Measurements from ENCODE around the gene GJC1.

GJC1 gene

DNA sequence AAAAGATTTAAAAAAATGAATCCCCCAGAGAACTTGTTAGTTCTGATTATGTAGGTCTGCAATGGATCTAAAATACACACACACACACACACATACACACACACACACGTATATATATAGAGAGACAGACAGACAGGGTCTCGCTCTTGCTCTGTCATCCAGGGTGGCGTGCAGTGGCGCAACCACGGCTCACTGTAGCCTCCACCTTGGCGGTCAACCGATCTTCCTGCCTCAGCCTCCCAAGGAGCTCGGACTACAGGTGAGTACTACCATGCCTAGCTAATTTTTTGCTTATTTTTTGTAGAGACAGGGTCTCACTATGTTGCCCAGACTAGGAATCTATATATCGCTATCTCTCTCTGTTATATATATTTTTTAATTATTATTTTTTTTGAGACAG is 33.4 kb downstream of the GJC1 start:
- DNase-seq = no peak

DNA sequence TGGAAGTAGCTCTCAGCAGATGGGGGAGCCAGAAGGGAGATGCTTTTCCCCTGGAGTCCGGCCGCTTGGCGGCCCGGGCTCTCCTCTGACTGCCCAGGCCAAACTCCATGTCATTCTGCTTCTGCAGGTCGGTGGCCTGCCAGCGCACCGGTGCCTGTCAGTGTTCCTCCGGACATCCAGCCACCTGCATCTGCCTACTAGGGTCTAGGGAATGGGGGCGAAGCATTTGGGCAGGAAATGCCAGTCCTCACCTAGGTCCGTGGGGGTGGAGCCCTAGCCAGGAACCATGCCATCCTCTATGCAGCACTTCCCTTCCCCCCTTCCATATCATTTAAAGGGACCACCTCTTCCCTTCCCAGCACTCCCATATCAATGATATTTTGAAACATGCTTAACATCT is 34.2 kb downstream of the GJC1 start:
- DNase-seq = no peak

DNA sequence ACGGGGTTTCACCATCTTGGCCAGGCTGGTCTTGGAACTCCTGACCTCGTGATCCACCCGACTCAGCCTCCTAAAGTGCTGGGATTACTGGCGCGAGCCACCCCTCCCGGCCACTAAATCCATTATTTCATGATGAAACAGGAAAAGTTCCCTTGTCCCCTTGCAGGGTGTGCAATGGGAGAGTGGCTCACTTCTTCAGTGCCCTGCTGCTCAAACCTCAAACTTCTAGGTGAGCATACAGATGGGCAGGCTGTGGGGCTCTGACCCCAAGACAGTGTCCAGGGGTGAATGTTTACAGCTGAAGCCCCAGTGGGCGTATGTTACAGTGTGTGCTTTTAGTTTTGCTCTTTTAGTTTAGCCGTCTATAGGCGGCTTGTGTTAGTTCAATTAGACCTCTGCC is 34.7 kb downstream of the GJC1 start:
- DNase-seq = no peak

DNA sequence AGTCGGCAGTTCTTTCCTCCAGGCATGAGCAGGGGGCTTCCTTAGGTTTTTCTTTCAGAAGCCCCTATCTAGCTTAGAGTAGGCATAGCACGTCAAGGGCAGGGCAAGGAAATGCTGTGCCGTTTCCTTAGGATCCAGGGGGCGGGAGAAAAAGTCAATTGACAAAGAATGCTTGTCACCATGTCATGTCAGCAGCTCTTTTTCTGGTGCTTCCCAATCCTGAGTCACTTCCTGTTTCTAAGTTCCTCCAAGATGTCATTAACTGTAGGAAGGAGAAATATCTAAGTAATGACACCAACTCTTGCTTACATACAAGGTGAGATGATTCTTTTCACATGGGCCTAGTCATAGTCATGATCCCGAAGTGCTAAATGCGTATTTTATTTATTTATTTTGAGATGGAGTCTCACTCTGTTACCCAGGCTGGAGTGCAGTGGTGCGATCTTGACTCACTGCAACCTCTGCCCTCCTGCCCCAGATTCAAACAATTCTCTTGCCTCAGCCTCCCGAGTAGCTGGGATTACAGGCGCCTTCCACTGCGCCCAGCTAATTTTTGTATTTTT is 35.2 kb downstream of the GJC1 start:
- no peak for DNase-seq

DNA sequence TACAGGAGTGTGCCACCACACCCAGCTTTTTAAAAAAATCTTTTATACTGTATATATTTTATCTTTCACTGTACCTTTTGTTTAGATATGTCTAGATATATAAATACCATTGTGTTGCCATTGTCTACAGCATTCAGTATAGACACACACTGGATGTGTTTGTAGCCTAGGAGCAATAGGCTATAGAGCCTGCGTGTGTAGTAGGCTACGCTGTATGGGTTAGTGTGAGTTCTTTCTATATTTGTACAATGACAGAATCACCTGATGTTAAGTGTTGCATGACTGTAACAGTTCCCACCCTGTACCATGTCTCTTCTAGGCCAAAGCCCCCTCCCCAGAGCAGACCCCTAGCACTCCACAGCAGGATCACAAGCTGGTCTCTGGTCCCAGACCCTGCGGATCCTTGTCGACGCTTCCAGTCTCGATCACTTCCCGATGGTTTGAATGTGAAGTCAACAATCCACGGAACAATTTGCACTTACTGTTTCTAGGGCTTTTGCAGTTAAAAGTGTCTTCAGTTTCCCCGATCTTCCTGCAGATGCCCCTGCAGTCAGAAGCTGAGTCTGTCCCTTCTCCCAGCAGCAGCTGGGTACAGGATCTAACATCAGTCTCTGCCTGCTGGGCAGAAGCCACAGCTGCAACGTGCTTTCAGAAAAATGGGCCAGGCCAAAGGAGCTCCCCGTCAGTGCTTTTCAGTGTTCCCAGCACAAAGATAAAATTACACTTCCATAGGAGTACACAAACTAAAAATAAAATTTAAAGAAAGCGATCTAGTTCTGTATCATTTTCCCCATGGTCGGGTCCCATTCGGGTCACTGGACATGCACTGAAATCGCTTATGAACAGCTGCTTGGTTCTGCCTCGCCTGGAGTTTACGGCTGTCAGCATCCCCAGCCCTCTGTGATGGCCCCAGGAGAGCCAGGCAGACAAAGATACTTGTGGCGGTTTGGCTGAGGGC is 35.9 kb downstream of the GJC1 start:
- DNase-seq = no peak

DNA sequence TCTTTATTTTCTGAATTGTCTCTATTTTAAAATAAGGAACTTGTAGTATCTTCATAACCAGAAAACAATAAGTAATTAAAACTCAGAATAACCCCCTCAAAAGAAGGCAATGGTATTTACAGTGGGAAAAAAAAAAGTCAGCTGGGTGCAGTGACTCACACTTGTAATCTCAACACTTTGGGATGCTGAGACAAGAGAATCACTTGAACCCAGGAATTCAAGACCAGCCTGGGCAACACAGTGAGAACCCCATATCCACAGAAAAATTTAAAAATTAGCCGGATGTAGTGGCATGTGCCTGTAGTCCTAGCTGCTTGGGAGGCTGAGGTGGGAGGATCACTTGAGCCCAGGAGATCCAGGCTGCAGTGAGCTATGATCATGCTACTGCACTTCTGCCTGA is 37.8 kb downstream of the GJC1 start:
- DNase-seq = no peak

DNA sequence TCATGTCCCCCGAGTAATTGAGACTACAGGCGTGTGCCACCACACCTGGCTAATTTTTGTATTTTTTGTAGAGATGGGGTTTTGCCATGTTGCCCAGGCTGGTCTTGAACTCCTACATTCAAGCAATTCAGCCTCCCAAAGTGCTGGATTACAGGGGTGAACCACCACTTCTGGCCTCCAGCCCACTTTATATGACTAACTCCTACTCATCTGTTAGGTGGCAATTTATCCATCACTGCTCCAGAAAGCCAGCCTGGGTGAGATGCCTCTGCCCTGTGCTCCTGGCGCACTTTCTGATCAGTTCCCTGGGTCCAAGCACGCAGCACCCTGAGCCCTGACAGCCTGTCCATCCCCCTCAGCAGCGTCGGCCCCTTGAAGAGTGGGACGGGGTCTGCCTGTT is 41.9 kb downstream of the GJC1 start:
- DNase-seq = no peak

DNA sequence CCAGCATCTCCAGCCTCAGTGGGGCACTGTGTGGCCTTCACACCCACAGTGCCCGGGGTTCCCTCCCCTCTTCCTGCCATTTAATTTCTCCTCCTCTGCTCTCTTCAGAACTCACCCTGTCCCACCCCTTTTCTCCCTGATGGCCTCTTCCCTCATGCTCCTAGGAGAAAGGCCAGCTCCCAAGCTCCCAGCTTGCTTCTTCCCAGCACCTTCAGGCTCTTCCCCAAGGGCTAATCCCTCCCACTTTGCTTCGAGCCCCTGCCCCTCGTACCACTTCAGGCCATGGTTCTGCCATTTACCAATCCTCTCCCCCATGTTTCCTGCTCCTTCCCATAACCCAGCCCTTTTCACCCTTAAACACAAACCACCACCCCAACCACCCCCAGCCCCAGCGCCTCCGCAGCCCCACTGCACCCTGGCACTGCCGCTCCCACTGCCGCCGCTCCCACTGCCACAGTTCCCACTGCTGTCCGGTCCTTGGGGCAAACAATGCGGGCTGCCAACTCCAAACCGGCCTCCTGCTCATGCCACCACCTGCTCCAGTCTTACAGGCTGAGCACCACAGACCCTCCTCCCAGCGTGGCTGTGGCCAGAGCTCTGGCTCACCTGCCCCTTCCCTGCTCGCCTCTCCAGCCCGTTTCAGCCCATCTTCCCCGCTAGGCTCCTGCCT is 42.7 kb downstream of the GJC1 start:
- no peak for DNase-seq

DNA sequence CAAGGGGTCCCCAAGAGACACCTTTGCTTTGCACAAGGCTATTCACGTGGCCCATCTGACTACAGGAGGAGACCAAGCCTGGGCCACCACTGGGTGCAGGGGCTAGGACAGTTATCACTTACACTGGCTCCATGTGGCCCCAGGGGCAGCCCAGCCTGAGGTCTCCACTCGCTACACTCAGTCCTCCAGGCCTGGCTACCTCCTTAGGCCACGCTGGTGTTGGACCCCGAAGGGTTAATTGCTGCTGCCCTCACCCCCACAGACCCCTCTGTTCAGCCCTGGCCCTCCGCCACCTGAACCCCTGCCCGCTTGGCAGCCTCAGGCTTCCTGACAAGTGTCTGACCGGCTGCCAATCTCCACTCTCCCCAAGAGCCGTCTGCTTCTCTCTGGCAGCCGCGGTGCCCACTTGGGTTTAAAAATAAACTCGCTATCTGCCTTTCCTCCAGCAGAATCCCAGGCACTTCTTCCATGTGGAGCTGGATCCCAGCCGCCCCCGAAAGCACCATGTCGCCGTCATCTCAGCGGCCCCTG is 43.5 kb downstream of the GJC1 start:
- DNase-seq = no peak

DNA sequence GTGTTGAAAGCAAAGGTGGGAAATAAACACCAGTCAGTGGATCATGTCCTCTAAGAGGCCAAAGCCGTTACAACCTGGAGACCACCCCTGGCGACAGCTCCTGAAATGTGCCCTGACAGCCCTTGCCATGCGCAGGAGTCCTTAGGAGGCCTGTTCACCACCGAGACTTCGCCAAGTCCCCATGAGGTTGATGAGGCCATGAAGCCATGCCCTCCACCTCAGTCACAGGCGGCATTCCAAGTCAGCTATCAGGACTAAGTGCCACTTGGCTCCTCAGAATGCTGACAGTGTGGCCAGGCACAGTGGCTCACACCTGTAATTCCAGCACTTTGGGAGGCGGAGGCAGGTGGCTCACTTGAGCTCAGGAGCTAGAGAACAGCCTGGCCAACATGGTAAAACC is 44.2 kb downstream of the GJC1 start:
- no peak for DNase-seq

DNA sequence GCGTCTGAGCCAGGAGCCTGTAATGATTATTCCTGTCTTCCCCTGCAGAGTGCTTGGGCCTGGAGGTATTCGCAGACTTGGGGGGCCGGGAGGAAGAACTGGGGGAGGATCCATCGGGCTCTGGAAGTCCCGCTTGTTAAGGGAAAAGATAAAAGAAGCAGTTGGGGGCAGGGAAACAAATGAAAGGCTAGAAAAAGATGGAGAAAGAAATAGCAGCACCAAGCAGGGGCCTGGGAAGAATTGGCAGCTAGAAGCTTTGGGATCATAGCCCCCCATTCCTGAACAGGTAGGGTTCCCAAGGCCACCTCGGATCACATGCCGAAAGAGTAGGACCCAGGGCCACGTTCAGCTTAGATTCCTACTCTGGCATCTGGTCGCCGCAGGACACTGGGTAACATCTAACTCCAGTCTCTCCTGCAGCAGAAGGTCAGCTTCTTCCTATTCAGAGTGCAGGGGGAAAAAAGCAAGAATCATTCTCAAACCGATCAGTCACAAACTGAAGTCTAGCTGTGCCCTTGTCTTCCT is 47.7 kb downstream of the GJC1 start:
- DNase-seq = no peak

DNA sequence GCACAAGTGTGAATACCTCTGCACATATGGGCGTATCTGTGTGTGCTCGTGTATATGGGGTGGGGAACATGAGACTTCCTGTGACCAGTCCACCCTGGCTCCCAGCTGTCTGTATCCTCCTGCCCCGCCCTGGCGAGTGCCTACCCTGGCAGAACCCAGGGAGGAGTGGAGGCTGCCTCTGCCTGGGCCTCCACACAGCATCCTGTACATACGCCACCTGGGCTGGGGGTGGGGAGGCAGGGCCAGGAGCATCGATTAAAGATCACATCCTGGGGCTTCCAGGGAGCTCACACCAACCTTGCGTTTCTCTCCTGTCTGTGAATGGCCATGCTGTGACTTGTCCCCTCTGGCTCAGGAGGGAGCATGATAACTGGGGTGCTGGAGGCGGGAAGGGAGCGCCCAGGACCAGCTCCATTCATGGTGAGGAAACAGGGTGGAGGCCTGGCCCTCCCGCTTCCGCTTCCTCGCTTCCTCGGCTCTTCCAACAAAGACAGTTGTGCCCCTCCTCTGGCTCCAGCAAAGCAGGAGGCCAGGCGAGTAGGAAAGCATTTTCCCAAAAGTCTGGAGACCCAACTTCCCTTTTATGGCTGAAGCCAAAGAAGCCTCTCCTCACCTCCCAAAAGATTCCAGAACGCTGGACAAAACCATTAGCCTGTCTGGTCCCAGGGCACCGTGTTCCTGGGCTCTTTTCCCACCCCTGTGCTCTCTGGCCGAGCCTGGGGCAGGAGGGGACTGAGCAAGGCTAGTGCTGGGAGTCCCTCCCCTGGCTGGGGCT is 48.3 kb downstream of the GJC1 start:
- no peak for DNase-seq

DNA sequence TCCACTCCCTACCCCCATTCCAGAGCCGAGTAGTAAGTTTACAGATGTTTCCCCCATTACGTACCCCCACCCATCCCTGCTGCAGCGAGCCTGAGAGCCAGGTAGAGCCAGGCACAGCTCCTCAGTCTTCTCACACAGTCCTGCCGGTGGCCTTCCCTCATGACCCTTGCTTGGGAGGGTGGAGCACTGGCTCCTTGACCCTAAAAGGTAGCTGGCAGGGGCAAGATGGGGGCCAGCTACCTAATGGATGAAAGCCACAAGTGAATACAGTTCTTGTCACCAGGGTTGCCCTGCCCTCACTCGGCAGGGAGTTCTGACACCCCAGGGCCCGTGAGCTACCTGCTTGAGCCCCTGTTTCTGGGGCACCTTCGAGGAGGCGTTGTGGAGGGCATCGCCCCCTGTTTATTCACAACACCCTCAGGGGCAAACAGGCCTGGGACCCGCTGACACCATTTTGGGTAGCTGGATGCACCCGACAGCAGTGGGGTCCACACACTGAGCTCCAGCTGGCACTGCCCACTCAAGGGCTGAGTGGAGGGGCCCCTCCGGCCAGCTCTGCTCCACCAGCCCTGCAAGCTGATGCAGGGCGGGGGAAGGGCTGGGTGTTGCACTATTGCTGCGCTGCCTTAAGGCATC is 49.1 kb downstream of the GJC1 start:
- no peak for DNase-seq

DNA sequence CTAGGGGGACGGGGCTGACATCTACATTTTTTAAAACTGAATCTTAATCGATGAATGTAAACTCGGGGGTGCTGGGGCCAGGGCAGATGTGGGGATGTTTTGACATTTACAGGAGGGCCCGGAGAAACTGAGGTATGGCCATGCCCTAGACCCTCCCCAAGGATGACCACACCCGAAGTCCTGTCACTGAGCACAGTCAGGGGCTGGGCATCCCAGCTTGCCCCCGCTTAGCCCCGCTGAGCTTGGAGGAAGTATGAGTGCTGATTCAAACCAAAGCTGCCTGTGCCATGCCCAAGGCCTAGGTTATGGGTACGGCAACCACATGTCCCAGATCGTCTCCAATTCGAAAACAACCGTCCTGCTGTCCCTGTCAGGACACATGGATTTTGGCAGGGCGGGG is 49.9 kb downstream of the GJC1 start:
- no peak for DNase-seq

DNA sequence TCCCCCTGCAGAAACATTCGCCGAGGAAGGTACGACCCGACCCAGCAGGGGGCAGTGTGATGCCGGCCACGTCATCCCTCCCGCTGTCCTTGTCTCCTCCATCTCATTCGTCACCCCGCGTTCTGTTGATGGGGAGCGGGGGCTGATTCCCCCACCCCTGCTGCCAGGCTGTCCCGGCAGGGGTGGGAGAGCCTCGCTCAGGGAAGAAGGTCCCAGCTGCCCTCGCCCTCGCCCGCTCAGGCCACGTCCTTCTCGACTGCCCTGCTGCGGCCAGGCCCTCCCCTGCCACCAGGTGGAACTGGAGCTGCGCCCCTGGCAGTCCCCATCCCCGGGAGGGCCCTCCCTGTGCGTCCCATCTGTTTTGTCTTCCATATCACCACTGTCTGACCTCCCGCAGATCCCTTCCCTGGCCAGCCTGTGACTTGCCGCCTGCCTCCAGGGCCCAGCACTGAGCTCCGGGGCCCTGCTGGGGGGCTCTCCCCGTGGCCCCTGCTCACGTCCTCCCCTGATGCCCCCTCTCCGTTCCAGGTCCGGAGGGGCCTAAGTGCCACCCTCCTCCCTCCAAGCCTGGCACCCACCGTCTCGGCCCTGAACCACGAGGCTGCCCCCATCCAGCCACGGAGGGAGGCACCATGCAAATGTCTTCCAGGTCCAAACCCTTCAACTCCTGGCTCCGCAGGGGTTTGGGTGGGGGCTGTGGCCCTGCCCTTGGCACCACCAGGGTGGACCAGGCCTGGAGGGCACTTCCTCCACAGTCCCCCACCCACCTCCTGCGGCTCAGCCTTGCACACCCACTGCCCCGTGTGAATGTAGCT is 50.7 kb downstream of the GJC1 start:
- peak; percentile 90 for DNase-seq

DNA sequence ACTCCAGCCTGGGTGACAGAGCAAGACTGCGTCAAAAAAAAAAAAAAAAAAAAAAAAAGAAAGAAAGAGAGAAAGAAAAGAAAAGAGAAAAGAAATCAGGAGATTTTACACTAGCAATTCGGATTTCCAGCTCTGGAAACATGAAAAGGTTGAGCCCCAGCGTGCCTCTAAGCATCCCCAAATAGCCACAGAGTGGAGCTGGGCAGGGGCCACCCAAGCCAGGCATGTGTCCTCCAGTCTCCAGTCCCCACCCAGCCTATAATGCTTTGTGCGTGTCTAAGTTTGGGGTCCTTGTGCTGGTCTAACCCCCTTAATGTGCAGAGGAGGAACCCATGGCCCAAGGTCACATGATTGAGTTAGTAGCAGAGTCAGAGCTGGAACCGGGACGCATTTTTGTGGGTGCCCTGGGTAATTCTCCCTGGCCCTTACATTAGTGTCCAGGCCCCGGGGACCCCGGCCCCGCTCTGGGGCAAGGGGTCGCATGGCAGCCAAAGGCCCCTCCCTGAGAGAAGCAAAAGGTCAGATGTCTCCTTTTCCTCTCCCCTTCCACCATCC is 51.4 kb downstream of the GJC1 start:
- DNase-seq = no peak

DNA sequence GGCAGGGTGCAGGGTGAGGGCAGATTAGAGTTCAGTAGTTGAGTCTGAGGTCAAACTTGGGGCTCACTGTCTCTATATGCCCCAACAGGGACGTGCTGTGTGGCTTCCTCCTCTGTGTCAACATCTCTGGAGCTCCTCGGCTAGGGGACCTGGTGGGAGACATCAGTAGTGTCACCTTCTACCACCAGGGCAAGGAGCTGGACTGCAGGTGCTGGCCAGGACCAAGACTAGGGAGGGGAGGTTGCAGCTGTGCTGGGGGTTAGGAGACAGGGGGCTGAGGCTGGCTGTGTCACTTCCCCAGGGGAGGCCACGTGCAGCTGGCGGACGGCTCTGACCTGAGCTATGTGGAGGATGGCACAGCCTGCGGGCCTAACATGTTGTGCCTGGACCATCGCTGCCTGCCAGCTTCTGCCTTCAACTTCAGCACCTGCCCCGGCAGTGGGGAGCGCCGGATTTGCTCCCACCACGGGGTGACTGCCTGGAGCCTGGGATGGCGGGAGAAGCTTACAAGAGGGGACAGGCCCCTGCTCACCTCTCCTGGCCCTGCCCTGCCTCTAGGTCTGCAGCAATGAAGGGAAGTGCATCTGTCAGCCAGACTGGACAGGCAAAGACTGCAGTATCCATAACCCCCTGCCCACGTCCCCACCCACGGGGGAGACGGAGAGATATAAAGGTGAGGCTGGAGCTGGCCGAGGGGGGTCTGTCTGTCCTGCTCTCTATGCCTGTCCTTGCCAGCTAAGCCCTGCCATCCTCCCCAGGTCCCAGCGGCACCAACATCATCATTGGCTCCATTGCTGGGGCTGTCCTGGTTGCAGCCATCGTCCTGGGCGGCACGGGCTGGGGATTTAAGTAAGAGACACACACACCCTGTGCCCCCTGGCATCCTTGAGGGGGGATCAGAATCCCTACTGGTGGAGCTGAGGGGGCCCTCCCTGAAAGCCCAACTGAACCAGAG is 52.4 kb downstream of the GJC1 start:
- no peak for DNase-seq

DNA sequence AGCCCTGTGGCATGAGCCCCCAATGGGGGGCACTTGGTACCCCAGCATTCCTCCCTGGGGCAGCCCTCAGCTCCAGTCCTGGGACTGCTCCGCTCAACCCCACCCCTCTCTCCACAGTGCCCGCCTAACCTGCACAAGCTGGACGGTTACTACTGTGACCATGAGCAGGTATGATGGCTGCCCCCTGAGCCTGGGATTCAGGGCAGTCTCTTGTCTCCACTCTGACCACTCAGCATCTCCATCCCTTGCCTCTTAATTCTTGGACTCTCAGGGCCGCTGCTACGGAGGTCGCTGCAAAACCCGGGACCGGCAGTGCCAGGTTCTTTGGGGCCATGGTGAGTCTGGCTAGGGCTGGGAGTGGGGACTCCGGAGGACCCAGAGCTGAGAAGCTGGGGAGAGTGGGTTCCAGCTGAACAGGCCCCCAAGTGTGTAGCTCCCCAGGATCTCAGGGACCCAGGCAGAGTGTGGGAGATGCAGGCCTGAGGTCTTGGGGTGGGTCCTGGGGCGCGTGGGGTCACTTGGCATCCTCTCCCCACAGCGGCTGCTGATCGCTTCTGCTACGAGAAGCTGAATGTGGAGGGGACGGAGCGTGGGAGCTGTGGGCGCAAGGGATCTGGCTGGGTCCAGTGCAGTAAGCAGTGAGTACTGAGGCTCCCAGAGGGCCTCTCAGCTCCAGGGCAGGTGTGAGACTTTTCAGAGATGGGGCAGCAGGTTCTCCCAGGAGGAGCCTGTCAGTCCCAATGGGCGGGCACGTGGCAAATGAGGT is 53.3 kb downstream of the GJC1 start:
- no peak for DNase-seq

Measured in CD4-positive, alpha-beta T cell treated with Interleukin-17A for 4 hours (primary cell).